Breast epithelium (tissue), 4 donors: ENCODE results near the gene MTF2. TPM values are rescaled to one million over a fixed set of nuclear protein-coding genes. Genes with fewer than 3 reads are reported as not detected.

Source experiments
- DNase-seq, 2 donors: peaks; one replicate each; pipeline ENCODE4 v3.0.0-alpha.2; 2019; ENCODE audit warnings: low spot score in 2 of 2
- H3K27ac ChIP-seq, 2 donors: fragments of 200-600 bp; sonication (generic) in 1 of 2; one replicate each; pipeline ENCODE4 v1.5.1; 2016 to 2019; ENCODE audit warnings: mild to moderate bottlenecking in 1 of 2
- H3K27me3 ChIP-seq, 2 donors: fragments of 200-600 bp; sonication (generic) in 1 of 2; one replicate each; pipeline versions ENCODE4 v1.5.1 to v1.6.0; 2017 to 2019; ENCODE audit warnings: control low read depth in 1 of 2, mild to moderate bottlenecking in 1 of 2
- H3K36me3 ChIP-seq: fragments of 200-600 bp; one replicate; pipeline ENCODE4 v1.5.1; 2019
- H3K4me1 ChIP-seq, 2 donors: fragments of 200-600 bp; sonication (generic); one replicate each; pipeline ENCODE4 v1.5.1; 2016 to 2019; ENCODE audit warnings: control low read depth in 1 of 2
- H3K4me3 ChIP-seq, 3 donors: fragments of 200-600 bp; sonication (generic); 1 replicate in 2 of 3; 2 replicates in 1 of 3; pipeline ENCODE4 v1.5.1; 2016 to 2019; ENCODE audit warnings: mild to moderate bottlenecking in 3 of 3, moderate library complexity in 2 of 3
- H3K9me3 ChIP-seq, 2 donors: fragments of 200-600 bp; sonication (generic) in 1 of 2; one replicate each; pipeline ENCODE4 v1.5.1; 2016 to 2019; ENCODE audit warnings: control low read depth in 1 of 2
- POLR2A ChIP-seq: fragments of 450-650 bp; IDR thresholded peaks from one replicate; pipeline ENCODE4 v1.6.1; 2016; ENCODE audit warnings: antibody characterized with exemption, mild to moderate bottlenecking, moderate library complexity
- POLR2AphosphoS5 ChIP-seq, 3 donors: sonication (generic); formaldehyde crosslinking; IDR thresholded peaks; one replicate each; pipeline ENCODE4 v1.6.1; 2017; ENCODE audit warnings: antibody characterized with exemption in 3 of 3
- intact Hi-C: fragments of 100-400 bp; cut with DNase I; formaldehyde crosslinking; loops from one replicate; pipeline ENCODE4 v1.15.1; 2023; ENCODE audit warnings: low total_unique reads
- total RNA-seq, 3 donors: library from RNA; depleted of rRNA; stranded (reverse); fragments of >200 nt; gene quantifications; one replicate each; pipeline ENCODE4 v1.1.0, GENCODE V29; 2016
- TF ChIP-seq, protein P1 (sequence below), 3 donors: fragments of 450-650 bp; IDR thresholded peaks; one replicate each; pipeline ENCODE4 v1.5.1; 2016 to 2017; ENCODE audit warnings: antibody characterized with exemption in 3 of 3, mild to moderate bottlenecking in 3 of 3, moderate library complexity in 3 of 3

The MTF2 gene
- total RNA-seq, 3 donors from 2014 or later: 11.0 to 37.9 (median 32.1) TPM

DNA sequence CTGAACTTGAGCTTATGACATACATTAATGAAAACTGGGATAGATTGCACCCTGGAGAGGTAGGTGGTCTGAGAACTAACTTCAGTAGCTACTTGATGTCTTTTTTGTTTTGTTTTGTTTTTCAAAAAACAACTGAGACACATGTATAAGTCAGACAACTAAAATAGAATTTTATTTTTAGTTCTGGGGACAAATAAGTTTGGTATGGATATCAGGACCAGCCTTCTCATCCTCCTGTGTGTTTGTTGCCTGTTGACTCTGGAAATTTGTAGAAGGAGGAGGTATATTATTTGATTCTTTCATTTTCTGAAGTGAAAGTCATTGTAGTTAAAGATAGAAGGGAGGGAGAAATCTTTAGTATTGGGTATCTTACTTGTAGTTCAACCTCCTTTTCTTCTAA lies 41.5 kb downstream of the MTF2 start:
- TF ChIP-seq POLR2AphosphoS5 (IDR thresholded peaks at IDR 0.05) (no peak), POLR2A (no peak)
- TF ChIP-seq, protein P1, sequence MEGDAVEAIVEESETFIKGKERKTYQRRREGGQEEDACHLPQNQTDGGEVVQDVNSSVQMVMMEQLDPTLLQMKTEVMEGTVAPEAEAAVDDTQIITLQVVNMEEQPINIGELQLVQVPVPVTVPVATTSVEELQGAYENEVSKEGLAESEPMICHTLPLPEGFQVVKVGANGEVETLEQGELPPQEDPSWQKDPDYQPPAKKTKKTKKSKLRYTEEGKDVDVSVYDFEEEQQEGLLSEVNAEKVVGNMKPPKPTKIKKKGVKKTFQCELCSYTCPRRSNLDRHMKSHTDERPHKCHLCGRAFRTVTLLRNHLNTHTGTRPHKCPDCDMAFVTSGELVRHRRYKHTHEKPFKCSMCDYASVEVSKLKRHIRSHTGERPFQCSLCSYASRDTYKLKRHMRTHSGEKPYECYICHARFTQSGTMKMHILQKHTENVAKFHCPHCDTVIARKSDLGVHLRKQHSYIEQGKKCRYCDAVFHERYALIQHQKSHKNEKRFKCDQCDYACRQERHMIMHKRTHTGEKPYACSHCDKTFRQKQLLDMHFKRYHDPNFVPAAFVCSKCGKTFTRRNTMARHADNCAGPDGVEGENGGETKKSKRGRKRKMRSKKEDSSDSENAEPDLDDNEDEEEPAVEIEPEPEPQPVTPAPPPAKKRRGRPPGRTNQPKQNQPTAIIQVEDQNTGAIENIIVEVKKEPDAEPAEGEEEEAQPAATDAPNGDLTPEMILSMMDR (IDR thresholded peaks at IDR 0.05): no peak
- no peak overlapping the region for H3K4me3 ChIP-seq
- H3K36me3 ChIP-seq: no peaks in the 10 kb centered on the region
- H3K27ac ChIP-seq: no peak overlapping the region
- DNase-seq: no peak
- H3K4me1 ChIP-seq: no peaks in the 10 kb centered on the region
- H3K9me3 ChIP-seq: no peaks in the 10 kb centered on the region
- no peaks in the 10 kb centered on the region for H3K27me3 ChIP-seq
- intact Hi-C loops: no loop called here

DNA sequence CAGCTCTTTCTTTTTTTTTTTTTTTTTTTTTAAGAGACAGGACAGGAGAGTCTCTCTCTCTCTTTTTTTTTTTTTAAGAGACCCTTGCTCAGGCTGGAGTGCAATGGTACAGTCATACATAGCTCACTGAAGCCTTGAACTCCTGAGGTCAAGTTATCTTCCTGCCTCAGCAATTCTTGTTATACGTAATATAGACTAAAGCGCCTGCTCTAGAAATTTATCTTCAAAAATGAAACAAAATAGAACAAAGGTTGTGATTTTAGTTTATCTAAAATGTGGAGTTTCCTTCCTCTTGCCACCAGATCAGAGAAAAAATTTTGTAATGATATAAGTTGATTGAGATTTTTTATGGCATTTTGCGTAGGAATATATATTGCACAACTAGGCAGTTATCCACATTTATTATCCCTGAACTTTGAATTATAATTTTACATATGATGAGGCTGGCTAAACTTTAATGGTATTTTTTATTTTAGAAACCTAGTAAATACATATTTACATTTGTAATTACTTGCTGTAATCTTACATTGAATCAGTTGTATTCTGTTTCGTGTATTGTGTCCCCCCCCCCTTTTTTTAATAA lies 44.2 kb downstream of the MTF2 start:
- TF ChIP-seq, protein P1 (IDR thresholded peaks at IDR 0.05): no peak
- TF ChIP-seq POLR2A: no peak
- TF ChIP-seq POLR2AphosphoS5 (IDR thresholded peaks at IDR 0.05): no peak
- Histone ChIP-seq H3K27ac (no peak overlapping the region), H3K4me3 (no peak overlapping the region), H3K9me3 (no peaks in the 10 kb centered on the region), H3K36me3 (peaks cover 4% of the 10 kb centered on the region), H3K27me3 (no peaks in the 10 kb centered on the region), H3K4me1 (no peaks in the 10 kb centered on the region)
- intact Hi-C loops: no loop called here
- DNase-seq: no peak

DNA sequence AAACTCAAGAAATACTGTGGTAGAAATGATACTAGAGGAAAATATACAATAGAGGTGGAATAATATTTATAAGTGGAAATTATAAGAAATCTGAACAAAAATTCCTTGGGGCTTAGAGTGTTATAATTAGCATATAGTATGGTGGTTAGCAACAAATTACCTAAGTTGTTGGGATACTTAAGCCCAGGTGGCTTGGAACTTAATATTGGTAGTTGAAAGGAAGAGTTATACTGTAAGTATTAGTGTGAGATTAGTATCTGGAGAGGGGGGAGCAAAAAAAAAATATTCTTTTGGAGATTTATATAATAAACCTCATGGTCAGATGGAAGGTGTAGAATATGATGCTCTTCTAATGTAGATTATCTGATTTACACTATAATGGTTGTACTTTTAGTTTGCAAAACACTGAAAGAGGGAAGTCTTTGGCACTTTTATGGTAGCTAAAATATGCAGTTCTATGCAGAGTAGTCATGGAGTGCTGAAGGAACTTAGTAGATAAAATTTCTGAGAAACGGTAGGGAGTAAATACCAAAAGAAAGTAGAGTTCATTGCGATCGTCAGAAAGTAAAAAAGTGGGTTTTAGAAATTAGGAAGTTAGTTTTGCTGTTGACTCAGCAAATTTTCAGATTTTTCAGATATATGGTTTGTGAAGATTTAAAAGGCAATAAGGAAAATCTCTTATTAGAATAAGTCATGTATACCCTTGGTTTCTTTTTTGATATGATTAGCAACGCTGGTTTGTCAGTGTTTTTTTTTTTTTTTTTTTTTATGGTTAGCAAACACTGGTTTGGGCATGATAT lies 45.7 kb downstream of the MTF2 start:
- intact Hi-C loops: no loop called here
- H3K27ac ChIP-seq: no peak overlapping the region
- H3K27me3 ChIP-seq: no peaks in the 10 kb centered on the region
- peaks cover 4% of the 10 kb centered on the region for H3K36me3 ChIP-seq
- H3K9me3 ChIP-seq: no peaks in the 10 kb centered on the region
- no peak for DNase-seq
- no peaks in the 10 kb centered on the region for H3K4me1 ChIP-seq
- H3K4me3 ChIP-seq: no peak overlapping the region
- no peak for TF ChIP-seq POLR2AphosphoS5 (IDR thresholded peaks at IDR 0.05)
- TF ChIP-seq POLR2A: no peak
- TF ChIP-seq, protein P1 (IDR thresholded peaks at IDR 0.05): no peak

DNA sequence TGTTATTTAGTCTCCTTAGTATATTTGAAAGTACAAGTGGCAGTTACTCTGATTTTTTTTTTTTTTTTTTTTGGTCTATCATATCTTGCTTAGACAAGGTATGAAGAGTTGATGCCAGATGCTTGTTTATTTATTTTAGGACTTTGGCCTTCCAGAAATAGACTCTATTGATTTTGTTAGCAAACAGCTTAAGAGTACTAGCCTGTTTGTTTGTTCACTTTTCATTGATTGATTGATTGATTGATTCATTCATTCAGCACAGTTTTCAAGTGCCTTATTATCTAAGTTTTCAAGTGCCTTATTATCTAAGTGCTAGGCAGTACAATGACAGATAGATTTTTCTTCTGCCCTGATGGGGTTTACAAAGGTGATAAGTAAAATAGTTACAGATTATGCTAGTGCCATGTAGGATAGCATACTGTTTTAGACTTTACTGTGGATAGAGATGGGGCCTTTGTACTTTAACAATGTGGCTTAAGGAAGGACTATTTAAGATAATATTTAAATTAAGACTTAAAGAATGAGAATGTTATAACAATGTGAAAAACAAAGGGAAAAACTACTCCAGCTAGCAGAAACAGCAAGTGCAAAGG lies 50.5 kb downstream of the MTF2 start:
- intact Hi-C loops: no loop called here
- Histone ChIP-seq H3K27ac (no peak overlapping the region), H3K36me3 (peaks cover 4% of the 10 kb centered on the region), H3K4me1 (no peaks in the 10 kb centered on the region), H3K4me3 (no peak overlapping the region), H3K9me3 (no peaks in the 10 kb centered on the region), H3K27me3 (no peaks in the 10 kb centered on the region)
- DNase-seq: no peak
- TF ChIP-seq POLR2A: no peak
- TF ChIP-seq POLR2AphosphoS5 (IDR thresholded peaks at IDR 0.05): no peak
- TF ChIP-seq, protein P1 (IDR thresholded peaks at IDR 0.05): no peak

DNA sequence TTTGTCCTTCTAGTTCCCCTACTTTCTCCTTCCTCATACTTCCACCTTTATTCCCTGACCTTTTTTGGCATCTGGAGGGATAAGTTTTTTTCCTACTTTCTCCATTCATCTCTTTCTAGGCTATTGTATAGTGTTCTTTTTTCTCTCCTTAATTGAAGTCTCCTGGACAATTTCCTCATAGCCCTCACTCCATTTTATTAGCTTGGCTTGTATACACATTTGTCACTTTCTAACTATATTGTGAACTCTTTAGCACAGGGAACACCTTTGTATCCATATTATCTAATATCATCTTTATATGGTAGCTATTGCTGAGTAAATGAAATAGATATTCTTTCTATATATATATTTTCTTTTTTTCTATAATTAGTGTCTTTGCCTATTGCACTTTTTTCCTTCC lies 53.6 kb downstream of the MTF2 start:
- DNase-seq: no peak
- TF ChIP-seq, protein P1 (IDR thresholded peaks at IDR 0.05): no peak
- TF ChIP-seq POLR2AphosphoS5 (IDR thresholded peaks at IDR 0.05): no peak
- no peak for TF ChIP-seq POLR2A
- Histone ChIP-seq H3K9me3 (no peaks in the 10 kb centered on the region), H3K36me3 (peaks cover 3% of the 10 kb centered on the region), H3K27me3 (no peaks in the 10 kb centered on the region), H3K4me3 (no peak overlapping the region), H3K27ac (no peak overlapping the region), H3K4me1 (no peaks in the 10 kb centered on the region)
- intact Hi-C loops: no loop called here
